B cell (primary cell): ENCODE data around the gene PHACTR3. TPM values are rescaled to one million over a fixed set of nuclear protein-coding genes. Genes with fewer than 3 reads are reported as not detected.

ENCODE experiments used
- ATAC-seq: fragments of 200-7000 bp; cut with Tn5 transposase; one replicate; pipeline ENCODE4 v1.10.0; 2021; ENCODE audit warnings: low read depth, mild to moderate bottlenecking, moderate number of reproducible peaks, moderate library complexity
- CTCF ChIA-PET: fragments of 350-600 bp; sonication (Branson Sonifier 250); formaldehyde crosslinking; loops from one replicate; lab custom pipeline; 2021; ENCODE audit warnings: antibody characterized with exemption, inconsistent platforms; lab: Charles Lee
- POLR2A ChIA-PET: fragments of 350-600 bp; sonication (Branson Sonifier 250); formaldehyde crosslinking; loops from one replicate; lab custom pipeline; 2021; ENCODE audit warnings: antibody characterized with exemption; lab: Charles Lee
- DNase-seq: peaks from one replicate; pipeline ENCODE4 v3.0.0; 2013
- H2AFZ ChIP-seq: 2 replicates; pipeline ENCODE4 v1.6.1; 2012; ENCODE audit warnings: mild to moderate bottlenecking, low read depth, low read length; ENCODE audit not compliant: insufficient read depth, poor library complexity, severe bottlenecking
- H3K27ac ChIP-seq, 2 donors: 1 replicate in 1 of 2; 2 replicates in 1 of 2; pipeline ENCODE4 v1.5.1; 2012 to 2013; ENCODE audit warnings: low read length in 2 of 2, mild to moderate bottlenecking in 2 of 2, moderate library complexity in 1 of 2
- H3K27me3 ChIP-seq, 4 experiments: fragments of 200-600 bp in 1 of 4; sonication (generic) in 1 of 4; replicated peaks in 1 of 4; 1 replicate in 2 of 4; 2 replicates in 2 of 4; pipeline versions ENCODE4 v1.6.1 to v1.7.0; 2013 to 2016; ENCODE audit warnings: low read length in 3 of 4, mild to moderate bottlenecking in 2 of 4, mixed read lengths in 1 of 4, moderate library complexity in 1 of 4; ENCODE audit not compliant: insufficient read depth in 4 of 4, control insufficient read depth in 3 of 4; ENCODE audit errors: control extremely low read depth in 1 of 4
- H3K36me3 ChIP-seq, 2 experiments: replicated peaks in 1 of 2; 1 replicate in 1 of 2; 2 replicates in 1 of 2; pipeline versions ENCODE4 v1.6.1 to v1.7.1; 2013; ENCODE audit warnings: low read length in 1 of 2; ENCODE audit not compliant: insufficient read depth in 2 of 2, control insufficient read depth in 1 of 2; ENCODE audit errors: control extremely low read depth in 1 of 2, extremely low read depth in 1 of 2
- H3K4me1 ChIP-seq, 2 donors: fragments of 200-600 bp in 1 of 2; sonication (generic) in 1 of 2; 1 replicate in 1 of 2; 2 replicates in 1 of 2; pipeline versions ENCODE4 v1.5.1 to v1.6.1; 2013 to 2017; ENCODE audit warnings: low read length in 2 of 2; ENCODE audit not compliant: control insufficient read depth in 2 of 2, insufficient read depth in 2 of 2
- H3K4me2 ChIP-seq: replicated peaks from 2 replicates; pipeline ENCODE3; 2012; ENCODE audit warnings: mild to moderate bottlenecking, low read depth, low read length; ENCODE audit not compliant: poor library complexity, severe bottlenecking
- H3K4me3 ChIP-seq, 5 experiments: fragments of 200-600 bp in 1 of 5; sonication (generic) in 1 of 5; 1 replicate in 3 of 5; 2 replicates in 2 of 5; pipeline versions ENCODE4 v1.5.1 to v1.7.0; 2011 to 2016; ENCODE audit warnings: low read length in 4 of 5, mild to moderate bottlenecking in 4 of 5, low read depth in 2 of 5, control low read depth in 1 of 5, moderate library complexity in 1 of 5; ENCODE audit not compliant: insufficient read depth in 1 of 5; ENCODE audit errors: control extremely low read depth in 1 of 5, extremely low read depth in 1 of 5
- H3K79me2 ChIP-seq: fragments of 200-600 bp; sonication (generic); one replicate; pipeline ENCODE4 v1.6.0; 2016; ENCODE audit warnings: low read length; ENCODE audit not compliant: control insufficient read depth, insufficient read depth
- H3K9ac ChIP-seq: fragments of 200-600 bp; sonication (generic); 2 replicates; pipeline ENCODE4 v1.6.1; 2017; ENCODE audit warnings: mild to moderate bottlenecking, low read length, moderate library complexity
- H3K9me3 ChIP-seq, 3 donors: one replicate each; pipeline versions ENCODE4 v1.6.1 to v1.7.1; 2013; ENCODE audit warnings: low read length in 2 of 3; ENCODE audit not compliant: control insufficient read depth in 2 of 3, insufficient read depth in 1 of 3; ENCODE audit errors: control extremely low read depth in 1 of 3
- H4K20me1 ChIP-seq: 2 replicates; pipeline ENCODE4 v1.6.0; 2012; ENCODE audit warnings: mild to moderate bottlenecking, low read length; ENCODE audit not compliant: insufficient read depth, control insufficient read depth, poor library complexity, severe bottlenecking
- H3K27ac Mint-ChIP-seq: one replicate; pipeline ENCODE4 v1.8.0; 2021; ENCODE audit warnings: mixed read lengths
- H3K27me3 Mint-ChIP-seq: one replicate; pipeline ENCODE4 v1.8.0; 2021; ENCODE audit warnings: mixed read lengths
- H3K4me1 Mint-ChIP-seq: one replicate; pipeline ENCODE4 v1.8.0; 2021; ENCODE audit warnings: mixed read lengths
- H3K4me3 Mint-ChIP-seq: one replicate; pipeline ENCODE4 v1.8.0; 2021; ENCODE audit warnings: mixed read lengths
- H3K9me3 Mint-ChIP-seq: one replicate; pipeline ENCODE4 v1.8.0; 2022; ENCODE audit warnings: mixed read lengths; ENCODE audit not compliant: insufficient read depth
- CTCF ChIP-seq: fragments of 200-600 bp; IDR thresholded peaks from one replicate; pipeline ENCODE4 v1.8.0; 2022; ENCODE audit warnings: antibody characterized with exemption, mild to moderate bottlenecking
- EZH2 ChIP-seq: IDR thresholded peaks from 2 replicates; pipeline ENCODE4 v1.6.1; 2012; ENCODE audit warnings: borderline replicate concordance, low read depth, mild to moderate bottlenecking, moderate library complexity, low read length; ENCODE audit not compliant: insufficient read depth, poor library complexity, severe bottlenecking
- WGBS: methylation state at CpG from one replicate; pipeline ENCODE4 v1.1.5; 2013; ENCODE audit warnings: missing lambda C conversion rate; ENCODE audit not compliant: insufficient coverage; 5-methylcytosine and 5-hydroxymethylcytosine counted together
- intact Hi-C: fragments of 100-400 bp; cut with micrococcal nuclease; formaldehyde crosslinking; loops from one replicate; pipeline ENCODE4 v1.10.0; 2022
- polyA plus RNA-seq: library from polyadenylated mRNA; depleted of rRNA; stranded (reverse); fragments of >200 nt; gene quantifications from 2 replicates; pipeline ENCODE4 v1.2.3, GENCODE V29; 2012
- total RNA-seq, 2 donors: library from RNA; stranded (reverse); fragments of 120-200 nt in 1 of 2; gene quantifications; 1 replicate in 1 of 2; 2 replicates in 1 of 2; pipeline versions ENCODE4 v1.2.3 to v1.2.4, GENCODE V29; 2013 to 2022

Gene PHACTR3
- total and polyA plus RNA-seq, 2 donors (not counting 1 experiment from before 2014, with no cell fraction given) = not detected

GRCh38 chr20:59706400-59706693, 102.0 kb downstream of the PHACTR3 start:
- H3K4me1 ChIP-seq = no peaks in the 10 kb centered on the region
- H3K36me3 ChIP-seq = no peaks in the 10 kb centered on the region
- peaks cover 0 to 14% (median 2%) of the 10 kb centered on the region in 3 donors for H3K9me3 ChIP-seq
- H3K27me3 Mint-ChIP-seq = peaks cover 13% of the 10 kb centered on the region
- ChIA-PET CTCF (no interaction called here), POLR2A (no interaction called here)
- H3K27me3 ChIP-seq = peaks cover 0 to 3% (median 0%) of the 10 kb centered on the region in 4 experiments
- H4K20me1 ChIP-seq = no peaks in the 10 kb centered on the region
- ATAC-seq = no peak
- H3K4me2 ChIP-seq = no peak overlapping the region
- H3K79me2 ChIP-seq = no peaks in the 10 kb centered on the region
- WGBS = no CpG with 5 or more reads among the region's 1 CpG
- no peak overlapping the region for H3K4me3 Mint-ChIP-seq
- peaks cover 3% of the 10 kb centered on the region for H3K9me3 Mint-ChIP-seq
- H2AFZ ChIP-seq = no peak overlapping the region
- H3K27ac Mint-ChIP-seq = no peak overlapping the region
- H3K9ac ChIP-seq = no peak overlapping the region
- no peak overlapping the region for H3K27ac ChIP-seq
- H3K4me3 ChIP-seq = no peak overlapping the region
- H3K4me1 Mint-ChIP-seq = no peaks in the 10 kb centered on the region
- no peak for TF ChIP-seq CTCF
- TF ChIP-seq EZH2 = no peak
- intact Hi-C loops = no loop called here
- no peak for DNase-seq

GRCh38 chr20:59708326-59708725, 104.0 kb downstream of the PHACTR3 start:
- Histone ChIP-seq H3K4me3 (no peak overlapping the region), H3K4me1 (no peaks in the 10 kb centered on the region), H3K9ac (no peak overlapping the region), H3K36me3 (no peaks in the 10 kb centered on the region), H3K79me2 (no peaks in the 10 kb centered on the region), H2AFZ (no peak overlapping the region), H4K20me1 (no peaks in the 10 kb centered on the region), H3K4me2 (no peak overlapping the region), H3K27me3 (peaks cover 0 to 5% (median 0%) of the 10 kb centered on the region in 4 experiments), H3K27ac (no peak overlapping the region), H3K9me3 (peaks cover 4 to 14% (median 6%) of the 10 kb centered on the region in 3 donors)
- 69% methylated on average over 3 of the region's 6 CpGs for WGBS
- H3K9me3 Mint-ChIP-seq = peaks cover 6% of the 10 kb centered on the region
- intact Hi-C loops = no loop called here
- no peak overlapping the region for H3K4me3 Mint-ChIP-seq
- POLR2A ChIA-PET = no interaction called here
- no peaks in the 10 kb centered on the region for H3K4me1 Mint-ChIP-seq
- TF ChIP-seq EZH2 = no peak
- CTCF ChIA-PET = no interaction called here
- peaks cover 10% of the 10 kb centered on the region for H3K27me3 Mint-ChIP-seq
- no peak for ATAC-seq
- no peak for DNase-seq
- H3K27ac Mint-ChIP-seq = no peak overlapping the region
